ENCODE data around the gene CENPT. TPM values are rescaled to one million over a fixed set of nuclear protein-coding genes. Genes with fewer than 3 reads are reported as not detected.

The CENPT gene
- total and polyA plus RNA-seq, 2 of the 13 experiments (the other 11 are each of a cell fraction or from before 2014, with no cell fraction given), result 40.9 to 43.3 TPM

- no peak for TF ChIP-seq ZNF646 (CRISPR knock-in tag; IDR thresholded peaks at IDR 0.05)
- peak; percentile 89 for TF ChIP-seq NFYC (CRISPR knock-in tag; IDR thresholded peaks at IDR 0.05)
- TF ChIP-seq ZFYVE20 (CRISPR knock-in tag; IDR thresholded peaks at IDR 0.05; ENCODE audit: borderline replicate concordance, low read depth), result no peak
- TF ChIP-seq ZNF20 (CRISPR knock-in tag; IDR thresholded peaks at IDR 0.05), result no peak
- TF ChIP-seq ZNF264 (CRISPR knock-in tag; IDR thresholded peaks at IDR 0.05), result peak; percentile 31; the same call in 1 of the 2 replicates
- no peak for TF ChIP-seq ISX (CRISPR knock-in tag; conservative IDR thresholded peaks at IDR 0.05)
- peak; percentile 82; the same call in 1 of the 2 replicates for TF ChIP-seq ZNF776 (CRISPR knock-in tag; IDR thresholded peaks at IDR 0.05)
- TF ChIP-seq RELA (CRISPR knock-in tag; IDR thresholded peaks at IDR 0.05), result no peak
- TF ChIP-seq ZNF678 (CRISPR knock-in tag; IDR thresholded peaks at IDR 0.05), result no peak
- no peak for TF ChIP-seq IRX3 (CRISPR knock-in tag; IDR thresholded peaks at IDR 0.05; ENCODE audit: borderline replicate concordance, low read depth)
- TF ChIP-seq NFIB (CRISPR knock-in tag; IDR thresholded peaks at IDR 0.05; ENCODE audit: borderline replicate concordance), result no peak
- TF ChIP-seq ZFP91 (CRISPR knock-in tag; IDR thresholded peaks at IDR 0.05; ENCODE audit: borderline replicate concordance), result peak; percentile 77
- TF ChIP-seq, protein P1, sequence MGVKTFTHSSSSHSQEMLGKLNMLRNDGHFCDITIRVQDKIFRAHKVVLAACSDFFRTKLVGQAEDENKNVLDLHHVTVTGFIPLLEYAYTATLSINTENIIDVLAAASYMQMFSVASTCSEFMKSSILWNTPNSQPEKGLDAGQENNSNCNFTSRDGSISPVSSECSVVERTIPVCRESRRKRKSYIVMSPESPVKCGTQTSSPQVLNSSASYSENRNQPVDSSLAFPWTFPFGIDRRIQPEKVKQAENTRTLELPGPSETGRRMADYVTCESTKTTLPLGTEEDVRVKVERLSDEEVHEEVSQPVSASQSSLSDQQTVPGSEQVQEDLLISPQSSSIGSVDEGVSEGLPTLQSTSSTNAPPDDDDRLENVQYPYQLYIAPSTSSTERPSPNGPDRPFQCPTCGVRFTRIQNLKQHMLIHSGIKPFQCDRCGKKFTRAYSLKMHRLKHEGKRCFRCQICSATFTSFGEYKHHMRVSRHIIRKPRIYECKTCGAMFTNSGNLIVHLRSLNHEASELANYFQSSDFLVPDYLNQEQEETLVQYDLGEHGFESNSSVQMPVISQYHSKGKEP (CRISPR knock-in tag; IDR thresholded peaks at IDR 0.05), result no peak
- TF ChIP-seq PAX8 (CRISPR knock-in tag; IDR thresholded peaks at IDR 0.05; ENCODE audit: borderline replicate concordance), result 0 out of 2 replicates have a peak, but pooled peaks have one; percentile 38
- TF ChIP-seq ZBTB38 (CRISPR knock-in tag; IDR thresholded peaks at IDR 0.05), result peak; percentile 31; the same call in 1 of the 2 replicates
- TF ChIP-seq ZBTB20 (CRISPR knock-in tag; IDR thresholded peaks at IDR 0.05; ENCODE audit: borderline replicate concordance, low read depth), result no peak
- peak; percentile 98; the same call in 1 of the 2 replicates for TF ChIP-seq SAP130 (CRISPR knock-in tag; IDR thresholded peaks at IDR 0.05; ENCODE audit: low read depth)
- peak; percentile 39; the same call in 1 of the 2 replicates for TF ChIP-seq HMG20B (CRISPR knock-in tag; conservative IDR thresholded peaks at IDR 0.05)
- no peak for TF ChIP-seq ZSCAN12 (CRISPR knock-in tag; IDR thresholded peaks at IDR 0.05)
- TF ChIP-seq DDIT3 (CRISPR knock-in tag; IDR thresholded peaks at IDR 0.05), result no peak
Observed at GRCh38 chr16:67806428-67807147, 40.9 kb downstream of the CENPT start, which contains the start of the genes RANBP10 and TSNAXIP1 (continued).
